GM21717 (cell line): ENCODE data around the gene KLF12.

Source experiments
- ATAC-seq: cut with Tn5 transposase; IDR thresholded peaks from one replicate; pipeline ENCODE4 v1.9.1; 2021; ENCODE audit warnings: mild to moderate bottlenecking, moderate library complexity; ENCODE audit not compliant: unreplicated experiment

The KLF12 gene

DNA sequence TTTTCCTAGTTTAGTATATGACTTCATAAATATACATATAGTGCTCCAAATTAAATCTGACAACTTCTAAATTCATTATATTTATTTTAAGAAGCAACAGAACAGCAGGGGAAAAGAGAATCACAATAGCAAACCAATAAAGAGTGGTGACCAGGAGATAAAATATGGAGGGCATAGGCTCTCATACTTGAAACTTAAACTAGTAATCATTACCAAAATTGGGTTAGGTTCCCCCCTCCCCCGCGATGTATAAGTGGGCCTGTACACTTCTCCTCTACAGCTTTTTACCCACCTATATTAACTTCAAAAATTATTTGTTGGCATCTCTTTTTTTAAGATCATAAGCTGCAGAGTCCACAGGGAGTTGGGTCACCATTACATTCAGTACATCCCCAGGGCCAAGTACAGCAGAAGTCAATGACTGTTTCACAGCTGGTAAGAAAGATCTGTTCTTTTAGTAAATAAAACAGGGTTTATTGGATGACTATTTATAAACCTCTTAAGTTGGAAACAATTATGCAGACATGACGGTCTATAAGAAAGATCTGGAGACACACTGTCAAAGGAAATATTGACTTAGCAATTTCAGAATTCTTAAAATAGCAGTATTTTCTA, 29.4 kb downstream of the KLF12 start:
- ATAC-seq = no peak

DNA sequence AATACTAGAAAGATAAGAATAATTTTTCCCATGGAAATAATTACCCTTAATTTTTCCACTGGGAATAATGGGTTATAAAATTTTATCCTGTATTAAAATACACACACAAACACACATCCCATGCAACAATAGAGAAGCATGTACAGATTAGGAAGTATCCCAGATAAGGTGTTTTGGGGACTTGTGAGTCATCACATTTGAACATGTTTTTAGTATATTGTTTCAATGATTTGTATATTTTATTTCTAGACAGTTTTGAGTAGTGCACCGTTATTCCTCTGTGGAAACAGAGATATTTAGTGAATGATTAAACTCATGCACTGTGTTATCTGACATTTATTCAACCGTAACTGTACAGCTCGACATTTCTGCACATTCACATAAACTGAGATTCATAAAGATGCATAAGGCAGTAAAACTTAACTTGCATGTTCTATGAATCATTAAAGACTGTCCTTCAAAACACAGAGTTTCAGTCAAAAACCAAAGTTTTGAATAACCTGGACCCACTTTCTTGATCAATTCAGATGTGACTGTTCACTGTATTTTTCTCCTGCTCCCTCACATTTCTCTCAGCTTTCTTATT, 30.1 kb downstream of the KLF12 start:
- no peak for ATAC-seq

DNA sequence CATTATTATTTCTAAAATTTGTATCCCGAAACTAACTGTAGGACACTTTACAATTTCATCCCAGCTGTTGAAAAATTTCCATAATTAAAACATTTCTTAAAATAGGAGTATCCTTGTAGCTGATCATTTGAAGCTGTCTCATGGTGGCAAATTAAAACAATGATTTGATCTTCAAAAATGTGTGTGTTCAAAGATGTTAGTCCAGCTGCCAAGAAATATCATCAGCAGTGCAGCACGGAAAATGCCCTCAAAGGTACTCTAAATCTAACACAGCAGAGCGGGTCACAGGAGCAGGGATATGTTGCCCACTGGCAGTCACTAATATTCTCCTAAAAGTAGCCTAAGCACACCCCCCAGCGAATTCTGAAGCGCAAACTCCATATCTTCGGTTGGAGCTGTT, 31.0 kb downstream of the KLF12 start:
- ATAC-seq = no peak

DNA sequence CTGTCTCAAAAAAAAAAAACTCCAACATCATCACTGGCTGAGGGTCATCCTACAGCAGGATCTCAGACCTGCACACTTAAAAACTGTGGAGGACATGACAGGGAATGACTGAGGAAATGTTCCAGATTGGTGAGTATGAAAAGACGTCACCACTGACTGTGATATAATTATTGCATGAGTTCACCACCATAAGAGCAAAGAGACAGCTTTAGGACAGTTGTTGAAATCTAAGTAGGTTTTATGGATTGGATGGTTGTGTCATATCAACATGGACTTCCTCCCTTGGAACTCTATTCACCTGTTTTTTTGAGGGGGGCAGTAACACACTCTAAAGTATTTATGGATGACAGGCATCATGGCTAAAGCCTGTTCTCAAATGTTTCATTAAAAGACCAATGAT, 31.5 kb downstream of the KLF12 start:
- ATAC-seq = no peak

DNA sequence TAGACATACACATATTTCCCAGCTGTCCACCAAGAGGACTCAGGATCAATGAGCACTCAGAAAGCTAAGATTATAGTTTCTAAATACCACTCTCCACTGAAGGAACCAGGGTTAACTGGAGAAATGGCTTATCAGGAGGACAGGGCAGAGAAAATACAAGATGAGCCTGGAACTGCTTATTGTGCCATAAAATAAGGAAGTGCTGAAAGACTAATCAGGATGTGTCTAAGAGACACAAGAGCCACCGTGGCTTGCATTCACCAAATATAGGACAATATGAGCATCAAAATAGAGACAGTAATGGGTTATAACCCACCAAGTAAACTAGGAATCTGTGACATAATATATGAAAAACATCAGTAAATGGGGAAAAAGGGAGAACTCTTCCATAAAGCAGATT, 32.8 kb downstream of the KLF12 start:
- no peak for ATAC-seq

DNA sequence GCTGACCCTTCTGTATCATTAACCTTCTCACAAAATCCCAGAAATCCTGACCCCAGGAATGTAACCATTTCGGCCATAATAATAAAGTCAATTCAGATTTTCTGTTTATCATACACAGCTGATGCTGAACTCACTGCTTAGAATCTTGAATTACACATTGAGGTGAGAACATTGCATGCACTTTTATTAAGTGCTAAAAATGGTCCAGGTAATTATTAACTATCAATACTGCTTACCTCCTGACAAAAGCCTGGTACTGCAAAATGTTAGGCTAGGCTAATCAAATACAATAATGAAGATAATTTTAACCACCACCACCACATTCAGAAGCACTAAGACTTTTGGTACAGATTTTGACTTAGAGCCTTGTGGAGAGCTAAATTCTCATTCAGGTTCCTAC, 36.1 kb downstream of the KLF12 start:
- no peak for ATAC-seq

DNA sequence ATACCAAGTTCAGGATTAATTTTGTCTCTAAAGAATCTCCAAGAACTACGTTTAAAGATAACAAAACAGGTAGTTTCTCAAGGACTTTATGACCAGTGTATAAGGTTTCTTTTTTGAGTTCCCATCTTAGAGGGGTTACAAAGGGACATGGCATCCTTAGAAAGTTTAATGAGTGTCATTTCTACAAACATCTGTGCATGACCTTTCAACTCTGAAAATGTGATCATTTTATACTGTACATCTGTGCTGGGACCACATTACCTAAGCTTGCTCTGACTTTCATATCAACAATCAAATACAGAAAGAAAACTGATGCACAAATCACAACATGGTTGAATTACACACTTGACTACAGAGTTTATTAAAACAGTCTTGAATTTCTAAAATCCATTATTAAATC, 37.1 kb downstream of the KLF12 start:
- no peak for ATAC-seq

DNA sequence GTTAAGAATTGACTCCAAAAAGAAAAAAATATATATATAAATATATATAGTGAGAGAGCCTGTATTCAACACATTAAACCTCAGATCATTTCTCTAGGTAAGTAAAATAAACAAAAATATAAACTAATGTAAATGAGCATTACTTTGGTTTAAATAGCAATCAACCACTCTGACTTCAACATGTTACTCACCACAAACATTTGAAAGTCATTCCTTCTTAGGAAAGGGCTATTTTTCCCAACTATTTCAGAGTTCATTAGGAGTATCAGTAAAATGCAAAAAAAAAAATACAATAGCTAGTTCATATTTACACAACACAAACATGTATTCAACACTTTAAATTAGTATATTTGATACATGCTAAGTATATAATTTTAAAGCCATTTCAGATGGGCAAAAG, 40.5 kb downstream of the KLF12 start:
- no peak for ATAC-seq

DNA sequence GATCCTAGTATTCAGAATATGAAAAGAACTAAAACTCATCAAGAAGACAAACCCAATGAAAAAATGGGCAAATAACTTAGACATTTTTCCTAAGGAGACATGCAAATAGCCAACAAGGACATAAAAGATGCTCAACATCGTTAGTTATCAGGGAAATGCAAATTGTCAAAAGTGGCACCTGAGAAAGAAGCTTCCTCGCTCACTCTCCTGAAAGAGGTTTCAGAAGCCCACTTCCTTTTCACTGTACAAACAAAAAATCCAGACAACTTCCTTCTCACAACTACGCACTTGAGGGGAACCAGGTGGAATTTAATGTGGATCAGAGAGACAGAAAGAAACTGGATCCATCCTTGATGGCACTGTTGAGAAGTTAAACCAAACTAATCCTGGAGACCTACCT, 41.5 kb downstream of the KLF12 start:
- no peak for ATAC-seq

DNA sequence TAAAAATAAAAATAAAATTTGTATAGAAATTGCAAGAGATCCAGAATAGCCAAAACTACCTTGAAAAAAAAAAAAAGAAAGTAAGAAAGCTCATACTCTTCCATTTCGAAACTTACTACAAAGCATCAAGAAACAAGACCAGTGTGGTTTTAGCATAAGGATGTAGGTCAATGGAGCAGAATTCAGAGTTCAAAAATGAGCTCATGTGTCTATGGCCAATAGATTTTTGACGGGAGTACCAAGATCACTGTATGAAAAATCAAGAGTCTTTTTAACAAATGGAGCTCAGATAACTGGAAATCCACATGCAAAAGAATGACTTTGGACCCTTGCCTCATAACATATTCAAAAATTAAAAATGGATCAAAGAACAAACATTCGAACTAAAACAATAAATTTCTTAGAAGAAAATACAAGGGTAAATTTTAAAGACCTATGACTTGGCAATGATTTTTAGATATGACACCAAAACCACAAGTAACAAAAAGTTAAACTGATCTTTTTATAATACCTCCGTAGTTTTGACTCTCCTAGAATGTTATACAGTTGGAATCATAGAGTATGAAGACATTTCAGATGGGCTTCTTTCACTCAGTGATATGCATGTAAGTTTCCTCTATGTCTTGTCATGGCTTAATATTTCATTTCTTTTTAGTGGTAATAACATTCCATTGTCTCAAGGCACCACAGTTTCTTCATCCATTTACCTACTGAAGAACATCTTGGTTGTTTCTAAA, 43.2 kb downstream of the KLF12 start:
- no peak for ATAC-seq

DNA sequence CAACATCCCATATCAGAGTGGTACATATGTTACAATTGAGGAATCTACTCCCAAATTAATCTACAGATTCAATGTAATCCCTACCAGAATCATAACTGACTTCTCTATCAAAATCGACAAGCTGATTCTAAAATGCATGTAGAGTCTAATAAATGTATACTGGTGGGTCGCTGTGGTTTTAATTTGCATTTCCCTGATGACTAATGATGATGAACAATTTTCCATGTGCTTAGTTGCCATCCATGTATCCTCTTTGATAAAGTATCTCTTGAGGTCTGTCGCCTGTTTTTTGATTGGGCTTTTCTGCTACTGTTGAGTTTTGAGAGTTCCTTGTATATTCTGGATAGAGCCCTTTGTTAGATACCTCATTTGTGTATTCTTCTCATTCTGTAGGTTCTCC, 43.8 kb downstream of the KLF12 start:
- ATAC-seq = no peak

DNA sequence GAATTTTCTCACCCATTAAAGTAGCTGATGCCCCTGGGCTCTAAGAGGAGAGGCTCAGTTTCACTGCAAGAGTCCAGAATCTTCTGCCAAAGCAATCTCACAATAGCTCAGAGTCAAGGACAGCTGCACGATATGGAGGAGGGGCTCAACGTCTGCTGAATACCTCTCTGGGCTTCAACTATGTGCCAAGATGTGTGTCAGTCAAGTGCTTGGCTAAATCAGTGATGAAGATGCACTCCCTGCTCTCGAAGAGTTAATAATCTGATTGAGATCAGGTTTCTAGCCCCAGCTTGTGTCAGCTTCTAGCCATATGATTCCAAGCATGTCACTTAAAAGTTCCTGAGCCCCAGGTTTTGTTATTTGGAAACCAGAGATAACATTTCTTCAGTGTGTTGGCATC, 46.8 kb downstream of the KLF12 start:
- ATAC-seq = no peak
